ENCODE measurements around the gene OR6C4.
"Not testable (repeated sequence)": the region's sequence is repeated elsewhere in the genome, so short reads cannot be mapped to it uniquely, and the experiment has no call there.

Gene OR6C4

GRCh38 chr12:55554296-55554695, 4.9 kb downstream of the OR6C4 start:
- H3K4me3 ChIP-seq (ENCODE audit: low read length), result no peak overlapping the region
- DNase-seq (ENCODE audit: low read depth), result no peak
- TF ChIP-seq, protein P1, sequence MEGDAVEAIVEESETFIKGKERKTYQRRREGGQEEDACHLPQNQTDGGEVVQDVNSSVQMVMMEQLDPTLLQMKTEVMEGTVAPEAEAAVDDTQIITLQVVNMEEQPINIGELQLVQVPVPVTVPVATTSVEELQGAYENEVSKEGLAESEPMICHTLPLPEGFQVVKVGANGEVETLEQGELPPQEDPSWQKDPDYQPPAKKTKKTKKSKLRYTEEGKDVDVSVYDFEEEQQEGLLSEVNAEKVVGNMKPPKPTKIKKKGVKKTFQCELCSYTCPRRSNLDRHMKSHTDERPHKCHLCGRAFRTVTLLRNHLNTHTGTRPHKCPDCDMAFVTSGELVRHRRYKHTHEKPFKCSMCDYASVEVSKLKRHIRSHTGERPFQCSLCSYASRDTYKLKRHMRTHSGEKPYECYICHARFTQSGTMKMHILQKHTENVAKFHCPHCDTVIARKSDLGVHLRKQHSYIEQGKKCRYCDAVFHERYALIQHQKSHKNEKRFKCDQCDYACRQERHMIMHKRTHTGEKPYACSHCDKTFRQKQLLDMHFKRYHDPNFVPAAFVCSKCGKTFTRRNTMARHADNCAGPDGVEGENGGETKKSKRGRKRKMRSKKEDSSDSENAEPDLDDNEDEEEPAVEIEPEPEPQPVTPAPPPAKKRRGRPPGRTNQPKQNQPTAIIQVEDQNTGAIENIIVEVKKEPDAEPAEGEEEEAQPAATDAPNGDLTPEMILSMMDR (IDR thresholded peaks at IDR 0.05; ENCODE audit: insufficient read depth, low read depth, low read length, missing control alignments), result no peak

GRCh38 chr12:55570060-55570459, 20.7 kb downstream of the OR6C4 start:
- DNase-seq (ENCODE audit: low read depth); H3K4me3 ChIP-seq (ENCODE audit: low read length): not testable (repeated sequence)

DNA sequence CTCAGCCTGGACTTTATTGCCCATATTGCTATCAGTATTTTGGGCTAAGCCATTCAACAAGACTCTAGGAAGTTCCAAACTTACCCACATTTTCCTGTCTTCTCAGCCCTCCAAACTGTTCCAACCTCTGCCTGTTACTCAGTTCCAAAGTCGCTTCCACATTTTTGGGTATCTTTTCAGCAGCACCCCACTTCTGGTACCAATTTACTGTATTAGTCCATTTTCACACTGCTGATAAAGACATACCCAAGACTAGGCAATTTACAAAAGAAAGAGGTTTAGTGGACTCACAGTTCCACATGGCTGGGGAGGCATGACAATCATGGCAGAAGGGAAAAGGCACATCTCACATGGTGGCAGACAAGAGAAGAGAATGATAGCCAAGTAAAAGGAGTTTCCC, 21.3 kb downstream of the OR6C4 start:
- H3K4me3 ChIP-seq (ENCODE audit: low read length); DNase-seq (ENCODE audit: low read depth): not testable (repeated sequence)

DNA sequence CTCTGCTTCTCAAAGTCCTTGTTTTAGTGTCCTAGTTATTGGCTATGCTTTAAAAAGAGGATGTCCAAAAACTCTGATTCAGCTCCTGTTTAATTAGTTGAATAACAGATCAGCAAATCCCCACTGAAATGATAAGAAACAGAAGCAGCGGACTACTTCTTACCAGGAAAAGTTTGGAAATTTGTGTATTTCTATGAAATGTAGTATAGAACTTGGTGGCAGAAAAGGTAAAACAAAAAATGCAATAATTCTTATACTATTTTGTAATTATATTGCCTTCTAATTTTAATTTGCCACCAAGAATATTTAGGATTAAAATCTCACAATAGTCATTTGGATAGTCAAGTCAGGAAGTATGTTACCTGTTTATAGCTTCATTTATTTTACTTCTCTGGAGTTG, 22.8 kb downstream of the OR6C4 start, which contains the start of gene OR2AP1:
OR2AP1 (plus strand) TSS at position 301 of the 400 bp plus-strand sequence. CDS start 1,947 bp downstream, outside the sequence.
- TF ChIP-seq, protein P1 (IDR thresholded peaks at IDR 0.05; ENCODE audit: insufficient read depth, low read depth, low read length, missing control alignments), result no peak
- H3K4me3 ChIP-seq (ENCODE audit: low read length), result no peak within 1 kb of the TSS
- DNase-seq (ENCODE audit: low read depth), result no peak

DNA sequence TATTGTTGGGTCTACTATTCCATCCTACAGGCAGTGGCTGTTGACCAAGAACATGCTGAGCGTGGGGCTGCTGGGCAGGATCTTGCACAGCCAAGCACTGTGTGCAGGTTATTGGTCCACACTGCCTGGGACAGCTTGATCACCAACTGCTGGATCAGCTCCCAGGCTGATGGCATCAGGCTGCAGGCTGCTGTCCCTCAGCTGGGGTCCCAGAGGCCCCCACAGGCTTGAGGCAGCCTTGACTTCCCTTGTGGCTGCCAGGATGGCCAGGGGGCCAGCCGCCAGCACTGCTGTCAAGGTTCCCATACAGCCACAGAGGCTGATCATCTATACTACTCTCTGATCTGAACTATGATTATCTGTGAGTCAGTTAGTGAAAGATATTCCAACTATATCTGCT, 32.7 kb downstream of the OR6C4 start:
- DNase-seq (ENCODE audit: low read depth), result no peak
- H3K4me3 ChIP-seq (ENCODE audit: low read length), result no peak overlapping the region
- TF ChIP-seq, protein P1 (IDR thresholded peaks at IDR 0.05; ENCODE audit: insufficient read depth, low read depth, low read length, missing control alignments), result no peak

DNA sequence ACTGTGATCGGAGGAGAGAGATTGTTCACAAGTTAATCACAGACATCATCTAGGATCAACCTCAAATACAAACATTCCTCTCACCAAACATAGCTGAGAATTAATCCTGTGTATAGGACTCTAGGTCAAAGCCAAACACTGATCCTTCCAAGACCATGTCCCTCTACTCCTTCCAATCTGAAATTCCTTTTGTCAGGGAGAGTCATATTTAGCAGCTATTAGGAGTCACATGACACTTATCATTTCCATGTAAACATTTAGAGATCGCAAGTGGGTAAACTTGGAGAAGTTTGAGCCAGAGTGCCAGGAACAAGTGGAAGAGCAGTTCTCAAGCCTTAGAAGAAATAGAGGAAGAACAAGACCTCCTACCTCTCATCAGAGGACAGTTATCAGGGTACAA, 36.4 kb downstream of the OR6C4 start:
- TF ChIP-seq, protein P1 (IDR thresholded peaks at IDR 0.05; ENCODE audit: insufficient read depth, low read depth, low read length, missing control alignments), result no peak
- no peak overlapping the region for H3K4me3 ChIP-seq (ENCODE audit: low read length)
- DNase-seq (ENCODE audit: low read depth), result no peak

DNA sequence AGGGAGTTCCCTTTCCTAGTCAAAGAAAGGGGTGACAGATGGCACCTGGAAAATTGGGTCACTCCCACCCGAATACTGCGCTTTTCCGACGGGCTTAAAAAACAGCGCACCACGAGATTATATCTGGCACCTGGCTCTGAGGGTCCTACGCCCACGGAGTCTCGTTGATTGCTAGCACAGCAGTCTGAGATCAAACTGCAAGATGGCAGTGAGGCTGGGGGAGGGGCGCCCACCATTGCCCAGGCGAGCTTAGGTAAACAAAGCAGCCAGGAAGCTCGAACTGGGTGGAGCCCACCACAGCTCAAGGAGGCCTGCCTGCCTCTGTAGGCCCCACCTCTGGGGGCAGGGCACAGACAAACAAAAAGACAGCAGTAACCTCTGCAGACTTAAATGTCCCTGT, 40.8 kb downstream of the OR6C4 start:
- not testable (repeated sequence) for DNase-seq (ENCODE audit: low read depth); H3K4me3 ChIP-seq (ENCODE audit: low read length)

All from epithelial cell of esophagus (primary cell).